ENCODE data around the gene CTNND1.

Gene CTNND1

DNA sequence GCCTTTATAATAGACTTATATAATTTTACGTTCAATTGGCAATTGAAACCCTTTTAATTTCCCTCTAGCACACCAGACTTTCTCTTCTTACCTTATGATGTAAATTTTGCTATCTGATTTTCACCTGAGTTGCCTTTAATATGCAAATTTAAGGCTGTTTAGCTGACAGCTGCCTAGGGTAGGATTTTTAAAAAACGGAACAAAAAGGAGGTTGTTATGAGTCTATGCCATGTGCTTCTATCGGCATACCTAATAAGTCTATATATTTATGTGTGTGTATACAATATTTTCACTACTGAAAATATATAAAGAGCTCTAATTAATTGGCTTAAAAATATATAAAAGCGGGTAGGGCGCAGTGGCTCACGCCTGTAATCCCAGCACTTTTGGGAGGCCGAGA is 32.1 kb upstream of the CTNND1 start:
- no peak for TF ChIP-seq ZFX (IDR thresholded peaks at IDR 0.05; ENCODE audit: borderline replicate concordance)
- TF ChIP-seq, protein P1, sequence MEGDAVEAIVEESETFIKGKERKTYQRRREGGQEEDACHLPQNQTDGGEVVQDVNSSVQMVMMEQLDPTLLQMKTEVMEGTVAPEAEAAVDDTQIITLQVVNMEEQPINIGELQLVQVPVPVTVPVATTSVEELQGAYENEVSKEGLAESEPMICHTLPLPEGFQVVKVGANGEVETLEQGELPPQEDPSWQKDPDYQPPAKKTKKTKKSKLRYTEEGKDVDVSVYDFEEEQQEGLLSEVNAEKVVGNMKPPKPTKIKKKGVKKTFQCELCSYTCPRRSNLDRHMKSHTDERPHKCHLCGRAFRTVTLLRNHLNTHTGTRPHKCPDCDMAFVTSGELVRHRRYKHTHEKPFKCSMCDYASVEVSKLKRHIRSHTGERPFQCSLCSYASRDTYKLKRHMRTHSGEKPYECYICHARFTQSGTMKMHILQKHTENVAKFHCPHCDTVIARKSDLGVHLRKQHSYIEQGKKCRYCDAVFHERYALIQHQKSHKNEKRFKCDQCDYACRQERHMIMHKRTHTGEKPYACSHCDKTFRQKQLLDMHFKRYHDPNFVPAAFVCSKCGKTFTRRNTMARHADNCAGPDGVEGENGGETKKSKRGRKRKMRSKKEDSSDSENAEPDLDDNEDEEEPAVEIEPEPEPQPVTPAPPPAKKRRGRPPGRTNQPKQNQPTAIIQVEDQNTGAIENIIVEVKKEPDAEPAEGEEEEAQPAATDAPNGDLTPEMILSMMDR (IDR thresholded peaks at IDR 0.05): no peak
- no peak overlapping the region for H3K27ac ChIP-seq

DNA sequence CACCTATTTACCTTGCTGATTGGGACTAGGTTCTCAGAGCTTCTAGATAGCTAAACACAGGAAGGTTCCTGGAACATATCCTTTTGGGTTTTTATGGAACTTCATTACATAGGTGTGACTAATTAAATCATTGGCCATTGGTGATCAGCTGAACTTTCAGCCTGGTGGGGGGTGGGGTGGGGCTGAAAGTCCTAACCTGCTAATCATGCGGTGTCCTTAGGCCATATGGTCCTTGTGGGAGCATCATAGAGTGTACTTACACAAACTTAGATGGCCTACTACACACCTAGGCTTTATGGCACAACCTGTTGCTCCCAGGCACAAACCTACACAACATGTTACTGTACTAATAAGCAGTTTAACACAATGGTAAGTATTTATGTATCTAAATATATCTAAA is 28.9 kb upstream of the CTNND1 start:
- H3K27ac ChIP-seq: no peak overlapping the region
- TF ChIP-seq, protein P1 (IDR thresholded peaks at IDR 0.05): no peak
- TF ChIP-seq ZFX (IDR thresholded peaks at IDR 0.05; ENCODE audit: borderline replicate concordance): no peak

DNA sequence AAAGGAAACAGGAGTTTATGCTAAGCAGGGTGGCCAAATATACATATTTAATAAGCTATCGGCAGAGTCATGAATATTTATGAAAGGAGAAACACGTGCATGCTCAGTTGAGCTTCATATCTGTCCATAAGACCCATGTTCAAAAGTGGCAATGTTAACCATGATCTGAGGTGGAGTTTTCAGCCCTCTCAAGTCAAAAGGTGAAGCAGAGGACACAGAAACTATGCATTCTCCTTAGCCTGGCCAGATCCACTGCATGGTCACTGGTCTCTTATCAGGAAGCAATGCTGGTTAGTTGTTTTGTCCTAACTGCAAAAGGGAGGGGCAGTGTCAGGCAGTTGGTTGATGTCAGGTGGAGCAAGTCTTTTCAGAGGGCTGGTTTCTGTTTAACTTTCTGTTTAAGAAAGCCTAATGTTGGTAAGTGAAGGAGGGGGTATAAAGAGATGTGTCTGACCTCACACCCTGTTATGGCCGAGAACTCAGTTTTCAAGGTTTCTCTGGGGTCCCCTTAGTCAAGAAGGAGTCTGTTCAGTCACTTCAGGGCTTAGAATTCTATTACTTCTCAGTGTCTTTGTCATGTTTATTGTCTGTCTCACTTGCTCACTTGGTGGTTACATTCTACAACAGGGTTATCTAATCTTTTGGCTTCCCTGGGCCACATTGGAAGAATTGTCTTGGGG is 25.8 kb upstream of the CTNND1 start:
- TF ChIP-seq ZFX (IDR thresholded peaks at IDR 0.05; ENCODE audit: borderline replicate concordance): no peak
- TF ChIP-seq, protein P1 (IDR thresholded peaks at IDR 0.05): no peak
- H3K27ac ChIP-seq: no peak overlapping the region

DNA sequence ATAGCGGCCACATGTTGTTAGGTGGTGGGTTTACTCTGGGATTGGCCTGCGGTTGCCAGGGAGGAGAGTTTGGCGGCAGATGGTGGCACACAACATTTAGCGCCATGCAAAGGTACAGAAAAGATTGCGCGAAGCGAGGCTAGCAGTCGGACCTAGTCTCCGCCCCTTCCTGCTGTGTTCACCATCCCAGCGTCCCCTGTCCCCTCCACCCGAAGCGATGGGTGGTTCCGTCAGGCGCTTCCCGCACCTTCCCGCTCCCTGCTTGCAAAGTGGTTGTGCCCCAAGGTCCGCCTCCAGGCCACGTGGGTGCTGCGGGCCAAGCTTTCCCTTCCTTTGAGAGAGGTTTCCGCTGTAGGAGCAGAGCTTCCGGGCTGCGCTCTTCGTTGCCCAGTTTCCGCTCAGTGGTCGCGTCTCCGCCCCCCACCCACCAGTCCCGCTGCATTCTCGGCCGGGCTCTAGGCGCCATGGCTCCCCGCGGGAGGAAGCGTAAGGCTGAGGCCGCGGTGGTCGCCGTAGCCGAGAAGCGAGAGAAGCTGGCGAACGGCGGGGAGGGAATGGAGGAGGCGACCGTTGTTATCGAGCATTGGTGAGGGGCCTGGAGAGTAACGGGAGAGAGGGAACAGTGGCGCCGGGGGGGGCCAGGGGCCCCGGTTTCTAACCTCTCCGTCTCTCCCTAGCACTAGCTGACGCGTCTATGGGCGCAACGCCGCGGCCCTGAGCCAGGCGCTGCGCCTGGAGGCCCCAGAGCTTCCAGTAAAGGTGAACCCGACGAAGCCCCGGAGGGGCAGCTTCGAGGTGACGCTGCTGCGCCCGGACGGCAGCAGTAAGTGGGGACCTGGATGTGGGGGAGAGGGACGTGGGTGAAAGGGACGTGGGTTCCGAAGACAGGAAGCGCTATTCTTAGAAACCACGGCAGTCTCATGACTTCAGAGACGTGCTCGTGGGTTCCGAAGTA is 20.2 kb upstream of the CTNND1 start, which contains the start of gene SELENOH:
SELENOH (plus strand) TSS at position 360 of the 955 bp plus-strand sequence; CDS start at position 465, 105 bp downstream.
- H3K27ac ChIP-seq: peak within 1 kb of the TSS; percentile 81
- TF ChIP-seq, protein P1 (IDR thresholded peaks at IDR 0.05): no peak
- TF ChIP-seq ZFX (IDR thresholded peaks at IDR 0.05; ENCODE audit: borderline replicate concordance): no peak

DNA sequence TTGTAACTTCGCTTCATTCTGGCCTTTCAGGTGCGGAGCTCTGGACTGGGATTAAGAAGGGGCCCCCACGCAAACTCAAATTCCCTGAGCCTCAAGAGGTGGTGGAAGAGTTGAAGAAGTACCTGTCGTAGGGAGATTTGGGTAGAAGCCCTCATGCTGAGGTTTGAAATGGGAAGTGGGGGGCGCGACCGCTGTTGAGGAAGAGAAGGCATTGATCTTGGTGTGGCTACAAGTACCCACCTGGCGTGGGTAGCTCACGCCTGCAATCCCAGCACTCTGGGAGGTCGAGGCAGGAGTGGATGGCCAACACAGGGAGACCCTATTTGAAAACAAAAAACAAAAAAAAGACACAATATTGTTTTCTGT is 19.5 kb upstream of the CTNND1 start:
- peak overlapping the region; percentile 81 for H3K27ac ChIP-seq
- TF ChIP-seq, protein P1 (IDR thresholded peaks at IDR 0.05): no peak
- TF ChIP-seq ZFX (IDR thresholded peaks at IDR 0.05; ENCODE audit: borderline replicate concordance): no peak

DNA sequence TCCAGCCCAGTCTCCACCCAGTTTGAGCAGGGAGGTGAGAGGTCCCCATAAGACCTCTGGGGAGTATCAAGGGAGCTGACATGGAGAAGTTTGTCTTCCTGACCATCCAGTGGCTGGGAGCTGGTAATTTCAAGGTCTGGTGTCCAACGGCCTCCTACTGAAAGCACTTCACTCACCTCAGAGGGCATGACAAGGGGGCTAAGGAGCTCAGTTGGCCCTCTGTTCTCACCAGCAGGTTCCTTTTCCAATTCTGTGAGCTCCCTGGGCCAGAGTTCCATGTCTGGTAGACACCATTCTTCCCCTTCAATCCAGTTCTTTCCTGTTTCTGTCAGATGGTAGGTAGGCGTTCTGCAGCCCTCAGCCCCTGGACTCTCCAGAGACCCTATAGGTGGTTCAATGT is 17.2 kb upstream of the CTNND1 start:
- no peak for TF ChIP-seq ZFX (IDR thresholded peaks at IDR 0.05; ENCODE audit: borderline replicate concordance)
- TF ChIP-seq, protein P1 (IDR thresholded peaks at IDR 0.05): no peak
- no peak overlapping the region for H3K27ac ChIP-seq

DNA sequence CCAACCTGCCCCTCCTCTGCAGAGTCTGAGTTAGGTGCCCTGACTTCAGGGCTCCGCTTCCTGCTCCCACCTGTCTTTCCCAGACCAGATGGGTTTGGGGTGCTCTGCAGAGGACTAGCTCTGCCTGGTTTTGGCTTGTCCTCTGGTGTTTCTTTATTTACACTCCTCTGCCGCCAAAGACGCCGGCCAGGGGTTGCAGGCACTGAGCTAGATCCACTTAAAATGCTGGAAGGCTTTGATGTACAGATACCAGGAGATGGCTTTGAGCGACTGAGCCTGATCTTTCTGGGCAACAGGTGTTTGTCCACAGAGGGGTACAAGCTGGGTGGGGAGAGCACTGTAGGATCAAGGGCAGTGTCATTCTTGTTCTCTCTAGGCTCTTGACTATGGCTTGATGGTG is 16.4 kb upstream of the CTNND1 start:
- H3K27ac ChIP-seq: no peak overlapping the region
- no peak for TF ChIP-seq ZFX (IDR thresholded peaks at IDR 0.05; ENCODE audit: borderline replicate concordance)
